SU-DHL-6 (cell line): ENCODE measurements around the gene TASOR2.

ENCODE experiments used
- CTCF ChIP-seq: fragments of 200-600 bp; sonication (generic); IDR thresholded peaks from one replicate; pipeline ENCODE4 v1.5.1; 2017; ENCODE audit warnings: antibody characterized with exemption, mild to moderate bottlenecking, low read length, moderate library complexity; ENCODE audit not compliant: insufficient read depth, poor library complexity, severe bottlenecking
- EZH2phosphoT487 ChIP-seq: fragments of 200-600 bp; sonication (generic), shearing (Covaris generic); conservative IDR thresholded peaks from 2 replicates; pipeline ENCODE4 v1.6.1; 2018; ENCODE audit warnings: mild to moderate bottlenecking, antibody characterized with exemption, low read length, moderate library complexity, mixed read lengths

DNA sequence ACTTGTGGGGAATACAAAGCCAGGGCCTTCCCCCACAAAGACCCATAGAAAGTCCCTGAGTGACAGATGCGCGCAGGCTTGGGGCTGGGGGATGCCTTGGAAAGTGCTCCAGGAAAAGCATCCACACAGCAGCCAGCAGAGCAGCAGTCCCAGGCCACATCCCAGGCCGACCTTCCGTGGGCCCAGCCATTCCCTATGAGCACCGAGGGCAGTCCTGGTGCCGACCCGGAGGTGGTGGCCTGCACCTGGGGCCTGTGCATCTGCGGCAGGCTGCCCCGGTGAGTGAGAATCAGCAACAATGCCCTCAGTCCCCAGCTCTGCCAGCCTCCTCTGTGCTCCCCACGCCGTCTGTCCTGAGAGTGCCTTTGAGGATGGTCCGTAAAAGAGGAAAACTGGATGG, 44.6 kb upstream of the TASOR2 start:
- TF ChIP-seq CTCF (no peak), EZH2phosphoT487 (no peak)
